ENCODE data around the gene LIN7A.

LIN7A gene

DNA sequence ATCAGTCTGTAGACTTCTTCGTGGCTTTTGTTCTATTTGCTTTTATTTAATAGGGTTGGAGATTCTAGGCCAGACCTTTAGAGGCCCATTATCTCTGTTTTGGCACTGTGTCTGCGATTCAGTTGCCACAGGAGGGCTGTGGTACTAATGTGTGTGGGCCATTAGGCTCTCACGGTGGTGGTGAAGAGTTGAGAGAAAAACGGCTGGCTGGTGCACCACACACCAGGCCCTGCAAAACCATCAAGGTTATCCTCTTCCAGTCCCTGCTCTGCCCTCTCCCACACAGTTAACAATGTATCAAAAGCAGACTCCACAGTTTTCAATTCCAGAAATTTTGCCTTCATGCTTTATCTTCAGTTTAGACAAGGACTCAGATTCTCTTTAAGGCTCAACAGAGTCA, 123.3 kb downstream of the LIN7A start:
- H3K4me2 ChIP-seq (ENCODE audit: low read length): no peak overlapping the region
- no peaks in the 10 kb centered on the region for H3K9me2 ChIP-seq (replicated peaks; ENCODE audit: control insufficient read depth, low read length)
- H3K27ac ChIP-seq (ENCODE audit: low read depth, low read length): no peak overlapping the region
- H3K9me3 ChIP-seq (ENCODE audit: control insufficient read depth, insufficient read depth, low read length): no peaks in the 10 kb centered on the region
- no peaks in the 10 kb centered on the region for H3K27me3 ChIP-seq (ENCODE audit: control insufficient read depth, low read length)
- no peaks in the 10 kb centered on the region for H3K36me3 ChIP-seq (ENCODE audit: control insufficient read depth, low read length)
- no peaks in the 10 kb centered on the region for H4K20me1 ChIP-seq (ENCODE audit: control insufficient read depth, insufficient read depth, low read depth, low read length)
- H3K79me2 ChIP-seq (ENCODE audit: control insufficient read depth, low read length): no peaks in the 10 kb centered on the region
- H3K4me1 ChIP-seq (ENCODE audit: control insufficient read depth, low read length): peaks cover 15% of the 10 kb centered on the region
- no peak for TF ChIP-seq EZH2phosphoT487 (IDR thresholded peaks at IDR 0.05; ENCODE audit: borderline replicate concordance, low read length)
- TF ChIP-seq, protein P1, sequence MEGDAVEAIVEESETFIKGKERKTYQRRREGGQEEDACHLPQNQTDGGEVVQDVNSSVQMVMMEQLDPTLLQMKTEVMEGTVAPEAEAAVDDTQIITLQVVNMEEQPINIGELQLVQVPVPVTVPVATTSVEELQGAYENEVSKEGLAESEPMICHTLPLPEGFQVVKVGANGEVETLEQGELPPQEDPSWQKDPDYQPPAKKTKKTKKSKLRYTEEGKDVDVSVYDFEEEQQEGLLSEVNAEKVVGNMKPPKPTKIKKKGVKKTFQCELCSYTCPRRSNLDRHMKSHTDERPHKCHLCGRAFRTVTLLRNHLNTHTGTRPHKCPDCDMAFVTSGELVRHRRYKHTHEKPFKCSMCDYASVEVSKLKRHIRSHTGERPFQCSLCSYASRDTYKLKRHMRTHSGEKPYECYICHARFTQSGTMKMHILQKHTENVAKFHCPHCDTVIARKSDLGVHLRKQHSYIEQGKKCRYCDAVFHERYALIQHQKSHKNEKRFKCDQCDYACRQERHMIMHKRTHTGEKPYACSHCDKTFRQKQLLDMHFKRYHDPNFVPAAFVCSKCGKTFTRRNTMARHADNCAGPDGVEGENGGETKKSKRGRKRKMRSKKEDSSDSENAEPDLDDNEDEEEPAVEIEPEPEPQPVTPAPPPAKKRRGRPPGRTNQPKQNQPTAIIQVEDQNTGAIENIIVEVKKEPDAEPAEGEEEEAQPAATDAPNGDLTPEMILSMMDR (IDR thresholded peaks at IDR 0.05; ENCODE audit: low read depth, low read length, poor library complexity, severe bottlenecking): no peak
- H3F3A ChIP-seq (ENCODE audit: control insufficient read depth, insufficient read depth): no peaks in the 10 kb centered on the region
- H3K4me3 ChIP-seq (ENCODE audit: low read length): no peak overlapping the region

DNA sequence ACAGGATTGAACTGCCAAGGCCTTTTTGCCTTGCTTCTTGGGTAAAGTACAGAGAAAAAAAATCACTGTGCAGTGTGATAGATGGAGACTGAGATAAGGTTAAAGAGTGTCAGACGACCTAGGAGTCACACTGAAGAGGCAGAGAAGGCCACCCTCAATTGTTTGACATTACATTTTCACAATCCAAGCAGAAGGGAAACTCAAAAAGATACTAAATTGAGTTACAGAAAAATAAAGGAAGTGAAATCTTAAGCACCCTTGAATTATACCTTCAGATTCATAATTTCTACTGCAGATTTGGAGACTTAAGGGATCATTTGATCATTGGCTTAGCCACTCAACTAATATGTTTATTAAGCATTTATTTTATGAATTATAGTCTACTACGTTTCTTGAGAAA, 123.9 kb downstream of the LIN7A start:
- Histone ChIP-seq H3K27me3 (ENCODE audit: control insufficient read depth, low read length) (no peaks in the 10 kb centered on the region), H3K4me2 (ENCODE audit: low read length) (no peak overlapping the region), H3K36me3 (ENCODE audit: control insufficient read depth, low read length) (no peaks in the 10 kb centered on the region), H4K20me1 (ENCODE audit: control insufficient read depth, insufficient read depth, low read depth, low read length) (no peaks in the 10 kb centered on the region), H3K4me3 (ENCODE audit: low read length) (no peak overlapping the region), H3K79me2 (ENCODE audit: control insufficient read depth, low read length) (no peaks in the 10 kb centered on the region), H3K4me1 (ENCODE audit: control insufficient read depth, low read length) (peaks cover 15% of the 10 kb centered on the region), H3K9me3 (ENCODE audit: control insufficient read depth, insufficient read depth, low read length) (no peaks in the 10 kb centered on the region), H3F3A (ENCODE audit: control insufficient read depth, insufficient read depth) (no peaks in the 10 kb centered on the region), H3K9me2 (replicated peaks; ENCODE audit: control insufficient read depth, low read length) (no peaks in the 10 kb centered on the region), H3K27ac (ENCODE audit: low read depth, low read length) (no peak overlapping the region)
- TF ChIP-seq, protein P1 (IDR thresholded peaks at IDR 0.05; ENCODE audit: low read depth, low read length, poor library complexity, severe bottlenecking): no peak
- no peak for TF ChIP-seq EZH2phosphoT487 (IDR thresholded peaks at IDR 0.05; ENCODE audit: borderline replicate concordance, low read length)

DNA sequence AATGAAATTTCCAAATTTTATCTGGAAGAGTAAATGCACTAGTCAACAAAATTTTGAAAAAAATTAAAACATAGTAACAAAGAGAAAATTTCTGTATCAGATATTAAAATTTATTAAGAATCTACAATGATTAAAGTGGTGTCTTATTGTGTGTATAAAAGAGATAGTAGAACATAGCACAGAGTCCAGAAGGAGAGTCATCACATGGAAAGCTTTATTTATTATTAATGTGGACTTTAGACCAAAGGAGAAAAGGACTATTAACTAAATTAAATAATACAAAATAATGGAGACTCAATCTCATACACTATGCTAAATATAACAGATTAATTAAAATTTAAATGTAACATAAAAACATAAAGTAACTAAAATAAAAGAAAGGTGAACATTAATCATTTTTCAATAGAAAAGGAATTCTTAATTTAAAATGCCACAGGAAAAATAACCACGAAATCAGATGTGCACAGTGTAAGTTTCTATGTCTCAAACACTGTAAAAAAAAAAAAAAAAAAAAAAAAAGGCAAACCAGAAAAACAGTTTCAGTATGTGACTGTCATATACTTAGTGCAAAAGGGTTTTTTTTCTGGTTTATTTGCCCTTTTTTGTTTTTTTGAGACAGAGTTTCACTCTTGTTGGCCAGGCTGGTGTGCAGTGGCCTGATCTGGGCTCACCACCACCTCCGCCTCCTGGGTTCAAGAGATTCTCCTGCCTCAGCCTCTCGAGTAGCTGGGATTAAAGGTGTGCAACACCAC, 125.6 kb downstream of the LIN7A start:
- Histone ChIP-seq H3F3A (ENCODE audit: control insufficient read depth, insufficient read depth) (no peaks in the 10 kb centered on the region), H3K9me2 (replicated peaks; ENCODE audit: control insufficient read depth, low read length) (no peaks in the 10 kb centered on the region), H3K36me3 (ENCODE audit: control insufficient read depth, low read length) (no peaks in the 10 kb centered on the region), H3K4me3 (ENCODE audit: low read length) (no peak overlapping the region), H3K27ac (ENCODE audit: low read depth, low read length) (no peak overlapping the region), H3K4me2 (ENCODE audit: low read length) (no peak overlapping the region), H3K79me2 (ENCODE audit: control insufficient read depth, low read length) (no peaks in the 10 kb centered on the region), H3K4me1 (ENCODE audit: control insufficient read depth, low read length) (peaks cover 15% of the 10 kb centered on the region), H4K20me1 (ENCODE audit: control insufficient read depth, insufficient read depth, low read depth, low read length) (no peaks in the 10 kb centered on the region), H3K27me3 (ENCODE audit: control insufficient read depth, low read length) (no peaks in the 10 kb centered on the region), H3K9me3 (ENCODE audit: control insufficient read depth, insufficient read depth, low read length) (no peaks in the 10 kb centered on the region)
- TF ChIP-seq EZH2phosphoT487 (IDR thresholded peaks at IDR 0.05; ENCODE audit: borderline replicate concordance, low read length): no peak
- TF ChIP-seq, protein P1 (IDR thresholded peaks at IDR 0.05; ENCODE audit: low read depth, low read length, poor library complexity, severe bottlenecking): no peak

All from DOHH2 (cell line).